Left ventricle myocardium inferior (tissue), 1 donor: ENCODE data around the gene ETFDH. TPM values are rescaled to one million over a fixed set of nuclear protein-coding genes. Genes with fewer than 3 reads are reported as not detected.
A peak's percentile ranks its signal among the peaks of the same experiment; 100 is the strongest.

Experiments used
- DNase-seq: peaks from one replicate; pipeline ENCODE4 v3.0.0-alpha.2; 2020
- H3K27ac ChIP-seq: fragments of 200-600 bp; replicated peaks from 2 replicates; pipeline ENCODE4 v1.8.0; 2021
- H3K27me3 ChIP-seq: fragments of 200-600 bp; 2 replicates; pipeline ENCODE4 v1.8.0; 2021; ENCODE audit warnings: low read depth
- H3K36me3 ChIP-seq: fragments of 200-600 bp; 2 replicates; pipeline ENCODE4 v1.8.0; 2021
- H3K4me1 ChIP-seq: fragments of 200-600 bp; 2 replicates; pipeline ENCODE4 v1.8.0; 2021
- H3K4me3 ChIP-seq: fragments of 200-600 bp; 2 replicates; pipeline ENCODE4 v1.8.0; 2021; ENCODE audit warnings: mild to moderate bottlenecking, moderate library complexity
- H3K9me3 ChIP-seq: fragments of 200-600 bp; replicated peaks from 2 replicates; pipeline ENCODE4 v1.8.0; 2021
- CTCF ChIP-seq: fragments of 200-600 bp; IDR thresholded peaks from 2 replicates; pipeline ENCODE4 v1.8.0; 2021; ENCODE audit warnings: antibody characterized with exemption, mild to moderate bottlenecking, borderline replicate concordance
- intact Hi-C: fragments of 100-400 bp; cut with micrococcal nuclease; formaldehyde crosslinking; loops from one replicate; pipeline ENCODE4 v1.11.0; 2022
- total RNA-seq: library from RNA; stranded (reverse); fragmentation: NEBNext Ultra II Directional; extraction: Animal tissue kit (Norgen Biotek cat#: 25700); gene quantifications from one replicate; pipeline ENCODE4 v1.2.1, GENCODE V29; 2021
- donor health status: DM: no; HTN: yes; CAD: no; lungs with severe emphysema.

The ETFDH gene
- total RNA-seq, 1 donor from 2014 or later = 283 TPM

GRCh38 chr4:158724637-158725036, 52.5 kb downstream of the ETFDH start:
- Histone ChIP-seq H3K36me3 (peaks cover 14% of the 10 kb centered on the region), H3K4me1 (peaks cover 38% of the 10 kb centered on the region), H3K9me3 (no peaks in the 10 kb centered on the region), H3K4me3 (no peak overlapping the region), H3K27ac (no peak overlapping the region), H3K27me3 (no peaks in the 10 kb centered on the region)
- no peak for TF ChIP-seq CTCF
- intact Hi-C loops = loop anchor here (5.0 to 10.0 kb wide), 2 partner anchors 128 to 480 kb away; no protein-coding TSS in a partner anchor
- no peak for DNase-seq

DNA sequence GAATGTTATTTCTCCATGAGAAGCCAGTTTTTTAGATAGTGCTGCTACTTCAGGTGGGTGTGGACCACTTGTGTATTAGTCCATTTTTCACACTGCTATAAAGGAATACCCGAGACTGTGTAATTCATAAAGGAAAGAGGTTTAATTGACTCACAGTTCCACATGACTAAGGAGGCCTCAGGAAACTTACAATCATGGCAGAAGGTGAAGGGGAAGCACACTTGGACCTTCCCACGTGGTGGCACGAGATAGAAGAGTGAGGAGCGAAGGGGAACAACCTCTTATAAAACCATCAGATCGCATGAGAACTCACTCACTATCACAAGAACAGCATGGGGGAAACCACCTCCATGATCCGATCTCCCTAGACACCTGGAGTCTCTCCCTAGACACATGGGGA, 54.5 kb downstream of the ETFDH start:
- no peaks in the 10 kb centered on the region for H3K36me3 ChIP-seq
- no peak for TF ChIP-seq CTCF
- DNase-seq = no peak
- no peak overlapping the region for H3K27ac ChIP-seq
- no peaks in the 10 kb centered on the region for H3K27me3 ChIP-seq
- peaks cover 29% of the 10 kb centered on the region for H3K4me1 ChIP-seq
- H3K9me3 ChIP-seq = no peaks in the 10 kb centered on the region
- no peak overlapping the region for H3K4me3 ChIP-seq
- intact Hi-C loops = loop anchor here (5.0 to 10.0 kb wide), 2 partner anchors 126 to 478 kb away; no protein-coding TSS in a partner anchor

DNA sequence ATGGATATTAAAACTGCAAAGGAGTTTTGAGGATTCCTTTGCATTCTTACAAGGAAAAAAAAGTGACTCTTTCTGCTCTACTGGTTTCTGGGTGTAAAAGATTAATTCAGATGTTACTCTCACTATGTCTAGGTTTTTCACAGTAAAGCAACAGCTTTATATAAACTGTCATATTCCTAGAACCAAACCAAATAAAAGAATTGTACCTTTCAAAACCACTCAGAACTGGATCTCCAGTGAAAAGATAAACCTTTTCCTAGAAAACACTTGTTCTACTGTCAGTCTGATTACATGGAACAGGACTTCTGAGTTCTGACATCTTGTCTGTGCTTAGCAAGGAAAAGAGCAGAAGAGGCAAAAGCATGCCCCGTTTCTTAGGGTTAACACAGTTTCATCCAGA, 56.1 kb downstream of the ETFDH start:
- H3K4me3 ChIP-seq = no peak overlapping the region
- no peaks in the 10 kb centered on the region for H3K27me3 ChIP-seq
- no peaks in the 10 kb centered on the region for H3K36me3 ChIP-seq
- H3K27ac ChIP-seq = no peak overlapping the region
- H3K9me3 ChIP-seq = no peaks in the 10 kb centered on the region
- peaks cover 13% of the 10 kb centered on the region for H3K4me1 ChIP-seq
- DNase-seq = no peak
- TF ChIP-seq CTCF = no peak
- intact Hi-C loops = loop anchor here (5.0 to 10.0 kb wide), 2 partner anchors 124 to 477 kb away; no protein-coding TSS in a partner anchor

DNA sequence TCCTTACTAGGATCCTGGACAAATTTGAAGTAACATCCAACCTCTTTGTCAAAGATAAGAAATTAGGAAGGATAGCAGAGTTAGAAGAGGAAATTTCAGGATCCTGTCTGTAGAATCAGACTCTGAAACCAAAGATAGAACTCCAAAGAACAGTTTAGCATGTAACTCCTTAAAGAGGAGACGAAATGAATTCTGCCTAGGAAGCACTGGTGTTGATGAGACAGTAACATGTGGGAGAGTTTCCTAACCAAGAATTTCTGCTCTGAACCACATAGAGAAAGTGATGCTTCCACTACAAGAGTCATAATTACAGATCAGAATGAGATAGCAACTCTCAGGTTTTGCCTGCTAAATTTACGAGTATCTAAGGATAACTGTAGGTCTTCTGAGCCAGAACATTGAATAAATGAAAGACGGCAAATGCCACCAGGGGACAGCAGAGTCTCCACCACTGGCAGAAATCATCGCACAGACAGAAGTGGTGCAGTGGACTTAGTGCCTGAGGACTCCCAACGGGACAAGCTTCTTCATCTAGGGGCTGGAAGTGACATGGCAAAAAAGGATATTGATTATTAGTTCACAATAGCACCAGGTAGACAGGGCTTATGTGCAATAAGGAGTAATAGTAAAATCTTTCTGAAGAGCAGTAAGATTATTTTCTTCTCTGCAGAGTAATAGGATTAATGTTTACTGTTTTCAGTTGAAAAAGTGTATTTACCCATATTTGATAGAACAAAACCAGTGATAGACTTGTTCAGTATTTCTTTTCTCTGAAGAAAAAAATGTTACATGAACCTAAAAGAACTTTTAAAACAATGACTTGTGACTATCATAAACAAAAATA, 57.8 kb downstream of the ETFDH start:
- Histone ChIP-seq H3K27ac (no peak overlapping the region), H3K4me1 (peaks cover 6% of the 10 kb centered on the region), H3K4me3 (no peak overlapping the region), H3K9me3 (no peaks in the 10 kb centered on the region), H3K27me3 (no peaks in the 10 kb centered on the region), H3K36me3 (no peaks in the 10 kb centered on the region)
- intact Hi-C loops = loop anchor here (5.0 to 10.0 kb wide), 3 partner anchors 122 to 715 kb away; no protein-coding TSS in a partner anchor
- TF ChIP-seq CTCF = peak; percentile 94
- DNase-seq = peak; percentile 48

GRCh38 chr4:158738866-158739265, 66.8 kb downstream of the ETFDH start:
- Histone ChIP-seq H3K36me3 (no peaks in the 10 kb centered on the region), H3K27me3 (no peaks in the 10 kb centered on the region), H3K9me3 (no peaks in the 10 kb centered on the region), H3K4me1 (no peaks in the 10 kb centered on the region), H3K27ac (no peak overlapping the region), H3K4me3 (no peak overlapping the region)
- intact Hi-C loops = loop anchor here (10.0 kb wide), 1 partner anchor 706 kb away; no protein-coding TSS in a partner anchor
- TF ChIP-seq CTCF = no peak
- no peak for DNase-seq
